SU-DHL-6 (cell line): Measurements from ENCODE around the gene PPP1R13B.

Source experiments
- EZH2phosphoT487 ChIP-seq: fragments of 200-600 bp; sonication (generic), shearing (Covaris generic); conservative IDR thresholded peaks from 2 replicates; pipeline ENCODE4 v1.6.1; 2018; ENCODE audit warnings: mild to moderate bottlenecking, antibody characterized with exemption, low read length, moderate library complexity, mixed read lengths
- TF ChIP-seq, protein P1 (sequence below): fragments of 200-600 bp; sonication (generic); IDR thresholded peaks from one replicate; pipeline ENCODE4 v1.5.1; 2017; ENCODE audit warnings: antibody characterized with exemption, mild to moderate bottlenecking, low read length, moderate library complexity; ENCODE audit not compliant: insufficient read depth, poor library complexity, severe bottlenecking

DNA sequence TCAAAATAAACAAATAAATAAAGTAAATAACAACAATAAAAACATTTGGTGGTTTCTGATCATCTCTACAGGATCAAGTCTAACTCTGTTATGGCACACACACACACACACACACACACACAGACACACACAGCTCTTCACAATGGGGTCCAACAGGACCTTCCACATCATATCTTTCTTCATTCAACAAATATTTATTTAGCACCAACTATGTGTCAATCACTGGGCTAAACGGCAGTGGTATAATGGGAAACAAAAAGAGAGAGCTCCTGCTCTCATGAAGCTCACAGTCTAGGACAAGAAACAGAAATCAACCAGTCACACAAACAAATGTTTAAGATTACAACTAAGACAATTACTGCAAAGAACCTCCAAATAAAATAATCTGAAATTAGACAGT, 9.3 kb downstream of the PPP1R13B start:
- TF ChIP-seq, protein P1, sequence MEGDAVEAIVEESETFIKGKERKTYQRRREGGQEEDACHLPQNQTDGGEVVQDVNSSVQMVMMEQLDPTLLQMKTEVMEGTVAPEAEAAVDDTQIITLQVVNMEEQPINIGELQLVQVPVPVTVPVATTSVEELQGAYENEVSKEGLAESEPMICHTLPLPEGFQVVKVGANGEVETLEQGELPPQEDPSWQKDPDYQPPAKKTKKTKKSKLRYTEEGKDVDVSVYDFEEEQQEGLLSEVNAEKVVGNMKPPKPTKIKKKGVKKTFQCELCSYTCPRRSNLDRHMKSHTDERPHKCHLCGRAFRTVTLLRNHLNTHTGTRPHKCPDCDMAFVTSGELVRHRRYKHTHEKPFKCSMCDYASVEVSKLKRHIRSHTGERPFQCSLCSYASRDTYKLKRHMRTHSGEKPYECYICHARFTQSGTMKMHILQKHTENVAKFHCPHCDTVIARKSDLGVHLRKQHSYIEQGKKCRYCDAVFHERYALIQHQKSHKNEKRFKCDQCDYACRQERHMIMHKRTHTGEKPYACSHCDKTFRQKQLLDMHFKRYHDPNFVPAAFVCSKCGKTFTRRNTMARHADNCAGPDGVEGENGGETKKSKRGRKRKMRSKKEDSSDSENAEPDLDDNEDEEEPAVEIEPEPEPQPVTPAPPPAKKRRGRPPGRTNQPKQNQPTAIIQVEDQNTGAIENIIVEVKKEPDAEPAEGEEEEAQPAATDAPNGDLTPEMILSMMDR: no peak
- no peak for TF ChIP-seq EZH2phosphoT487
